GM21737 (cell line): ENCODE measurements around the gene ZCCHC24.
"Not testable (repeated sequence)": the region's sequence is repeated elsewhere in the genome, so short reads cannot be mapped to it uniquely, and the experiment has no call there.

Source experiments
- ATAC-seq: cut with Tn5 transposase; IDR thresholded peaks from one replicate; pipeline ENCODE4 v1.9.1; 2021; ENCODE audit warnings: mild to moderate bottlenecking, moderate library complexity; ENCODE audit not compliant: unreplicated experiment

Gene ZCCHC24

GRCh38 chr10:79335094-79335469 is 110.3 kb downstream of the ZCCHC24 start:
- ATAC-seq = no peak

DNA sequence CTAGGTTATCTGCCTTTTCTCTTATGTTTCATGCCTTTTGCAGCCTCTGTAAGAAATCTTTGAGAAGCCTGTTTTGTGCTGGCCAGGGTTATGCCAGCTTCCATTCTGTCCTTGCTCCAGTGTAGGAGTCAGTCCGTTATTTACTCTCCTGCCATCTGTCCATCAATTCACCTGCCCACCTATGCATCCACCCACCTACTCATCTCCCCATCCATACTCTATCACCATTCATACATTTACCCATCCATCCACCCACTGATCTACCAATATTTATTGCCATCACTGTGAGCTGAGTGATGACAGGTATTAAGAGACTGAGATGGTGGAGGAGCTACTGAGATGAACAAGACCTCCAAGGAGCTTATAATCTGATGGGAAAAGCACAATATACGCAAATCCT is 110.9 kb downstream of the ZCCHC24 start:
- no peak for ATAC-seq

GRCh38 chr10:79333513-79333912 is 111.9 kb downstream of the ZCCHC24 start:
- no peak for ATAC-seq

DNA sequence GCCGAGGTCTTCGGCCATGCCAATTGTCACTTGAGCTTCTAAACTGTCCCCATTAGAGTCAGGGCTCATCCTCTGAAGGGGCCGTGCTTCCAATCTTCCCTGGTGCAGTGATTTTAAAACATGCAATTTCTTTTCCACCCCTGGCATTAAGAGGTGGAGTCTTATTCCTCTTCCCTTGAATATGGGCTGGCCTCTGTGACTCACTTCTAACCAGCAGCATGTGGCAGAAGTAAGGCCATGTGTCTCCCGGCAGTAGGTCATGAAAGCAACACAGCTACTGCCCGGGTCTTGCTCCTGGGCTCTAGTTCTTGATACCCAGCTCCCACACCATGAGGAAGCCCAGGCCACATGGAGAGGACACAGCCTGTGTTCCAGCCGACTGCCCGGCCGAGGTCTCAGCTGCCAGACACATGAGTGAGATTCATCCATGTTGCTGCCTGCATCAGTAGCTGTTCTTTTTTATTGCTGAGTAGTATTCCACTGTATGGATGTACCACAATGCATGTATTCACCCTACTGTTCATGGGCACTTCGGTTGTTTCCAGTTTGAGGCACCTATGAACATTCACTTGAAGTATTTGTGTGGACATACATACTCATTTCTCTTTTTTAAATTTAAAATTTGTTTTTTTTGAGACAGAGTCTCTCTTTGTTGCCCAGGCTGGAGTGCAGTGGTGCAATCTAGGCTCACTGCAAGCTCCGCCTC is 112.7 kb downstream of the ZCCHC24 start:
- not testable (repeated sequence) for ATAC-seq
